Muscle layer of colon (tissue), 2 donors: ENCODE data around the gene SH3TC1.

Experiments used
- H3K27ac ChIP-seq: one replicate; pipeline ENCODE4 v1.7.0; 2013; ENCODE audit warnings: low read depth, mild to moderate bottlenecking, low read length, moderate library complexity
- H3K27me3 ChIP-seq, 2 donors: one replicate each; pipeline ENCODE4 v1.7.0; 2013; ENCODE audit warnings: low read length in 2 of 2, mild to moderate bottlenecking in 2 of 2; ENCODE audit not compliant: insufficient read depth in 2 of 2, control insufficient read depth in 1 of 2
- H3K36me3 ChIP-seq: one replicate; pipeline ENCODE4 v1.7.0; 2013; ENCODE audit warnings: mild to moderate bottlenecking, low read length; ENCODE audit not compliant: insufficient read depth
- H3K4me1 ChIP-seq: one replicate; pipeline ENCODE4 v1.7.0; 2013; ENCODE audit warnings: mild to moderate bottlenecking, low read length; ENCODE audit not compliant: insufficient read depth
- H3K4me3 ChIP-seq, 2 donors: one replicate each; pipeline ENCODE4 v1.7.0; 2013; ENCODE audit warnings: low read length in 2 of 2, low read depth in 1 of 2, mild to moderate bottlenecking in 1 of 2, moderate library complexity in 1 of 2
- H3K9ac ChIP-seq: one replicate; pipeline ENCODE4 v1.7.0; 2013; ENCODE audit warnings: low read length
- H3K9me3 ChIP-seq: one replicate; pipeline ENCODE4 v1.7.0; 2013; ENCODE audit warnings: mild to moderate bottlenecking, low read length
- donor health status: abdominal sarcoma.
- donor health status: Adenocarcinoma of cecum.

Gene SH3TC1

GRCh38 chr4:8157496-8157895 is 41.6 kb upstream of the SH3TC1 start:
- Histone ChIP-seq H3K4me1 (peaks cover 7% of the 10 kb centered on the region), H3K36me3 (no peaks in the 10 kb centered on the region), H3K9me3 (no peaks in the 10 kb centered on the region), H3K9ac (no peak overlapping the region), H3K27me3 (peaks cover 0 to 13% of the 10 kb centered on the region in 2 donors), H3K4me3 (peak overlapping the region; percentile 56 to 61), H3K27ac (no peak overlapping the region)

DNA sequence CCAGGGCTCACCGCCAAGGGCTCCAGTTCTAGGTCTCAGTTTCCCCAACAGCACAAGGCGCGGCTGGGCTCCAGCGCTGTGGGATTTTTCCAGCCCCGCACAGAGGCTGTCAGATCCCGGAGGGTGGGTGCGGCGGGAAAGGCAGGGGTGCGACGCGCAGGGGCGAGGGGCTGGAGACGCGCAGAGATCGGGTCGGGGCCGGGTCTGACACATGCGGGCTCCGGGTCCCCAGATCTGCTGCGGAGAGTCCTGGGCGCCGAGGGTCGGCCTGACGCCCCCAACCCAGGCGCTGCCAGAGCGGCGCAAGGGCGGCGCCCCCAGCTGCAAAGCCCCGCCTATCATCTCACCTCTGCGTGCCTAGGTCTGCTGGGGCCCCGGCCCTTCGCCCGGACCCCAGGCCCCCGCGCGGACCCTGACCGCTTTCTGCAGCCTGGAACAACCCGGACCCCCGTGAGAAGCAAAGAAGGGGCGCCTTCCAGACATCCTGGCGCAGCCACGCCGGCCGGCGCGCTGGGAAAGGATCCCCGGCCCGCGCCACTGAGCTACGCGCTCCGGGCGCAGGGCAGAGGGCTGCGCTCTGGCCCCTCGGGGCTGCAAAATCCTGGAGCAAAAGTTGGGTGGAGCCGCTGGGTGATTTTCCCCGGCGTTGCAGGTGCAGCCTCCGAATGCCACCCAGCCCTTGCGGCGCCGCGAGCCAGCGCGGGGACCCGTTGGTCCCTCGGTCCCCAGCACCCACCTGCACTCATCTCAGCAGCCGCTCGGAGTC is 41.0 kb upstream of the SH3TC1 start:
- Histone ChIP-seq H3K4me3 (peak overlapping the region; percentile 56 to 61), H3K4me1 (peaks cover 7% of the 10 kb centered on the region), H3K9me3 (no peaks in the 10 kb centered on the region), H3K9ac (no peak overlapping the region), H3K27me3 (peaks cover 0 to 13% of the 10 kb centered on the region in 2 donors), H3K27ac (no peak overlapping the region), H3K36me3 (no peaks in the 10 kb centered on the region)

GRCh38 chr4:8158710-8159536 is 40.2 kb upstream of the SH3TC1 start, which contains the start of gene ABLIM2:
Gene ABLIM2 (minus strand): TSS chr4:8158813. CDS start chr4:8158689, 124 bp downstream.
- H3K4me3 ChIP-seq: peak within 1 kb of the TSS; percentile 92 to 97
- peaks cover 7% of the 10 kb centered on the region for H3K4me1 ChIP-seq
- peak within 1 kb of the TSS; percentile 88 for H3K27ac ChIP-seq
- no peaks in the 10 kb centered on the region for H3K9me3 ChIP-seq
- H3K36me3 ChIP-seq: no peaks in the 10 kb centered on the region
- peaks cover 0 to 13% of the 10 kb centered on the region in 2 donors for H3K27me3 ChIP-seq
- peak within 1 kb of the TSS; percentile 33 for H3K9ac ChIP-seq

- no peaks in the 10 kb centered on the region for H3K36me3 ChIP-seq
- H3K27ac ChIP-seq: no peak overlapping the region
Measured at GRCh38 chr4:8159537-8160232, 39.4 kb upstream of the SH3TC1 start.

GRCh38 chr4:8160233-8160560 is 38.9 kb upstream of the SH3TC1 start:
- Histone ChIP-seq H3K4me1 (peaks cover 7% of the 10 kb centered on the region), H3K36me3 (no peaks in the 10 kb centered on the region), H3K4me3 (no peak overlapping the region), H3K27me3 (peaks cover 0 to 13% of the 10 kb centered on the region in 2 donors), H3K9ac (no peak overlapping the region), H3K9me3 (no peaks in the 10 kb centered on the region), H3K27ac (no peak overlapping the region)

More at GRCh38 chr4:8159537-8160232, 39.4 kb upstream of the SH3TC1 start:
- Histone ChIP-seq H3K9me3 (no peaks in the 10 kb centered on the region), H3K27me3 (peaks cover 0 to 13% of the 10 kb centered on the region in 2 donors), H3K4me1 (peaks cover 7% of the 10 kb centered on the region), H3K4me3 (peak overlapping the region; percentile 92 to 97), H3K9ac (no peak overlapping the region)

GRCh38 chr4:8160572-8160971 is 38.5 kb upstream of the SH3TC1 start:
- Histone ChIP-seq H3K9me3 (no peaks in the 10 kb centered on the region), H3K9ac (no peak overlapping the region), H3K4me1 (peaks cover 7% of the 10 kb centered on the region), H3K36me3 (no peaks in the 10 kb centered on the region), H3K27ac (no peak overlapping the region), H3K27me3 (peaks cover 0 to 13% of the 10 kb centered on the region in 2 donors), H3K4me3 (no peak overlapping the region)

- Histone ChIP-seq H3K9ac (no peak overlapping the region), H3K4me3 (no peak overlapping the region), H3K27me3 (peaks cover 0 to 8% of the 10 kb centered on the region in 2 donors), H3K9me3 (no peaks in the 10 kb centered on the region), H3K36me3 (no peaks in the 10 kb centered on the region), H3K27ac (no peak overlapping the region), H3K4me1 (peaks cover 7% of the 10 kb centered on the region)
Measured at GRCh38 chr4:8162625-8163024, 36.5 kb upstream of the SH3TC1 start.

GRCh38 chr4:8163026-8163425 is 36.1 kb upstream of the SH3TC1 start:
- Histone ChIP-seq H3K27me3 (peaks cover 0 to 4% of the 10 kb centered on the region in 2 donors), H3K4me1 (peaks cover 7% of the 10 kb centered on the region), H3K9me3 (no peaks in the 10 kb centered on the region), H3K36me3 (no peaks in the 10 kb centered on the region), H3K4me3 (no peak overlapping the region), H3K27ac (no peak overlapping the region), H3K9ac (no peak overlapping the region)

DNA sequence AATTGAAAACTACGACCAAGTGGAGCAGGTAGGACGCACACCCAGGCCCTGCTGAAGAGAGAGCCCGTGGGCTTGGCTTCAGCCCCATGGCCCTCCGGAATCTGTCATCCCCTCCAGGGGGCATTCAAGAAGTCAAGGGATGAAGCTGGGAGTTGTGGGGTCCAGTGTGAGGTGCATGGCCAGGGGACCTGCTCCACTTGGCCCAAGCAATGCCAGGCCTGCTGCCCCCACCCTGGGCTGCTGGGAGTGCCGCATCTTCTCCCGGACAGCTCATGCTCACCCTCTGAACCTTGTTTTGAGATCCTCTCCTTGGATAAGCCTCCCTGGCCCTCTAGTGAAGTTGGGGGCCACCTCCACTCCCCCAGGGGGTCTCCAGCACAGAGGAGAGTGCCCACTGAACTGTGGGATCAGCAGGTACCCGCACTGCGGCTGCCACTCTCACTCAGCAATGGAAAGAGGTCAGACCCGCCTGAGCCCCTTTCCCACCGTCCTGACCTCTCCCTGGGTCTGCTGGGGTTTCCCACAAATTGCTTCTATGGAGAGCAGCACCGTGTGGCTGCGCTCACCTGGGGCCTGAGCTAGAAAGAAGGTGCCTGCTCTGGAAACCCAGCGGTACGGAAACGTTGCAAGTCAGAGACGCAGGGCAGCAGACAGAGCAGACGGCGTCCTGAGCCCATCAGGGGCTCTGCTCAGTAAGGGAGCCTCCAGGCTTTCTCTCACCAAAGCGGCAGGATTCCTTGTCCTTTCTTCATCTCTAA is 35.5 kb upstream of the SH3TC1 start:
- H3K36me3 ChIP-seq: no peaks in the 10 kb centered on the region
- no peak overlapping the region for H3K27ac ChIP-seq
- peaks cover 5% of the 10 kb centered on the region for H3K9me3 ChIP-seq
- H3K27me3 ChIP-seq: no peaks in the 10 kb centered on the region
- H3K4me3 ChIP-seq: no peak overlapping the region
- H3K4me1 ChIP-seq: peaks cover 7% of the 10 kb centered on the region
- H3K9ac ChIP-seq: no peak overlapping the region

- H3K27ac ChIP-seq: no peak overlapping the region
- H3K9me3 ChIP-seq: peaks cover 5% of the 10 kb centered on the region
- no peak overlapping the region for H3K4me3 ChIP-seq
- H3K27me3 ChIP-seq: no peaks in the 10 kb centered on the region
- H3K36me3 ChIP-seq: no peaks in the 10 kb centered on the region
- peaks cover 7% of the 10 kb centered on the region for H3K4me1 ChIP-seq
- H3K9ac ChIP-seq: no peak overlapping the region
Measured at GRCh38 chr4:8164194-8164565, 34.9 kb upstream of the SH3TC1 start.

DNA sequence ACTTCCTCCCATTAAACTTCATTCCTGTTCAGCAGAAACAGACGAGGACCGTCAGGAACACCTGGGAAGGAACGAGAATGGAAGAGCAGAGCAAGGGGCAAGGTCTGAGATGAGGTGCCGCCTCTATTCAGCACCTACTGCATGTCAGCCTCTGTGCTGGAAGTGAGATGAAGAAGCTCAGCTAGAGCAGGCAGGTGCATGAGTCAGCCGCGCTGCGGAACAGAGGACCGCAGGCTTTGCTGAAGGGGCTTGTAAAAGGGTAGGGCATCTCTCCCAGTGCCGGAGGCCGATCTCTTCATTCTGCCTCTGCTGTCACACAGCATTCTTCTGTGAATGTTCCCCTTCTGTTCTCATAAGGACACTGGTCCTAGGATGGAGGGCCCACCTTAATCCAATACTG is 34.4 kb upstream of the SH3TC1 start:
- Histone ChIP-seq H3K9me3 (peaks cover 5% of the 10 kb centered on the region), H3K9ac (no peak overlapping the region), H3K27me3 (no peaks in the 10 kb centered on the region), H3K4me1 (peaks cover 5% of the 10 kb centered on the region), H3K4me3 (no peak overlapping the region), H3K36me3 (no peaks in the 10 kb centered on the region), H3K27ac (no peak overlapping the region)
